ENCODE data around the gene ROR2. TPM values are rescaled to one million over a fixed set of nuclear protein-coding genes. Genes with fewer than 3 reads are reported as not detected.

ROR2 gene
- total RNA-seq, 1 donor from 2014 or later = 7.4 TPM

DNA sequence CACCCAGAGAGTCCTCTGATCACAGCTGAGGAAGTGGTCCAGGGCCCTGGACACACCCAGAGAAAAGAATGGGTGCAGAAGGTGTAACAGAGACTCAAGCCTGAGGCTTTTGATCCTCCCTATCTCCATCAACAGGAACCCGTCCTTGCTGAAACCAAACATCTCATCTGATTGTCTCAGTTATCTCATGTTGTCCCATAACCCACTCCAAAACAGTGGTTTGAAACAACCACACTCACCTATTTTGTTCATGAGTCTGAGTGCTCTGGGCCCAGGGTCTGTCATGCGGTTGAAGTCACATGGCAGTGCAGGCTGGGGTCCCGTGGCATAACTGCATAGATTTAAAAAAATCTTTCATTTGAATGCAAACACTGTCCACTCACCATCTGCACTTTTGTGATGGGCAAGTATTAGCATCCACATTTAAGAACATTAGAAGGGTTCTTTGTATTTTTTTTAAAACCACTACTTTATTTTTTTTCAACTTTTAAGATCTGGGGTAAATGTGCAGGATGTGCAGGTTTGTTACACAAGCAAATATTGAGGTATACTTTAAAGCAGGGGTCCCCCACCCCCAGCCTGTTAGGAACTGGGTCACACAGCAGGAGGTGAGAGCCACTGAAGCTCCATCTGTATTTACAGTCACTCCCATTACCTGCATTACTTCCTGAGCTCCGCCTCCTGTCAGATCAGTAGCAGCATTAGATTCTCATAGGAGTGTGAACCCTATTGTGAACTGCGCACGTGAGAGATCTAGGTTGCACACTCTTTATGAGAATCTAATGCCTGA lies 255.8 kb downstream of the ROR2 start:
- intact Hi-C loops (cut with micrococcal nuclease) = no loop called here

DNA sequence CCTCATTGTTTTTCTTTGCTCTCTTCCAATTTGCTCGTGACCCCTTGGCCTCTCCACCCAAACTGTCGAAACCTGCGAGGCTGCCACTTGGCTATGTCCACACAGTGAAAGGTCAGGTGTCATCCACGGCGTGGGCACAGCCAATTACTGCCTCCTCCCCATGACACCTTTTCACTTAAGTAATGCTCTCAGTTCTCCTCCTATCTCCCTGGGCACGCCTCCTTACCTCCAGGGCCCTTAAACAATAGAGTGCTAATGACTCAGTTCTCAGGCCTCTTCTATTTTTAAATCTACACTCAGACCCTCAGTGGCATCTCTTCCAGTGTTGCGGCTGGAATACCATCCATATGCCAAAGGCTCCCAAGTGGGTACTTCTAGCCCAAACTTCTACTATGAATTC lies 256.8 kb downstream of the ROR2 start:
- intact Hi-C loops (cut with micrococcal nuclease) = no loop called here

DNA sequence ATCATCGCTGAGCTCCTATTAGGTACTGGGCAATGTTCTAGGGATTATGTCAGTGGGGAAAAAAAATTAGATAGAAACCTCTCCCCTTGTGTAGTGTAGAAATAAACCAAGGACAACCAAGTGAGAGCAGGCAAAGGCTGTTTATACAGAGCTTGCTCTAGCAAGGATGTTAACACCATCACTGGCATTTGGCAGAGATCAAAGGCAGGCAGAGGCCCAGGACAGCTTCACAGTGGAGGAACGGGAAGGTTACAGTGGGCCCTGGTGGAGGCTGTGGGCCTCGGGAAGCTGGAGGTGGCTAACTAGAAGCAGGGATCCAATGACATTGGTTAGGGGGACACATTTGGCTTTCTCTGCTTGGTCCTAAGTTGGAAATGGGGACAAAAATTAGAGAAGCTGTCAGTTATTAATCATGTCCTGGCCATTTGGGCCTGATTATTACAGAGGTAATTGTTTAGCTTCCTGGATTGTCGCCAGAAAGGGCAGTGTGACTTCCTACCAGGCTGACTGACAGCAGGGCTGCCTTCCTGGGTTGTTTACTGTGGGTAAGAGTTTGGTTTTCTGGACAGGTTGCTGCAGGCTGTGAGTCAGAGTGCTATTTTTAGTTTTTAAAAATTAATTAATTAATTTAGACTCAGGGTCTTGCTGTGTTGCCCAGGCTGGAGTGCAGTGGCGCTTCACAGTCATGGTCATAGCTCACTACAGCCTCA lies 259.3 kb downstream of the ROR2 start:
- intact Hi-C loops (cut with micrococcal nuclease) = no loop called here

DNA sequence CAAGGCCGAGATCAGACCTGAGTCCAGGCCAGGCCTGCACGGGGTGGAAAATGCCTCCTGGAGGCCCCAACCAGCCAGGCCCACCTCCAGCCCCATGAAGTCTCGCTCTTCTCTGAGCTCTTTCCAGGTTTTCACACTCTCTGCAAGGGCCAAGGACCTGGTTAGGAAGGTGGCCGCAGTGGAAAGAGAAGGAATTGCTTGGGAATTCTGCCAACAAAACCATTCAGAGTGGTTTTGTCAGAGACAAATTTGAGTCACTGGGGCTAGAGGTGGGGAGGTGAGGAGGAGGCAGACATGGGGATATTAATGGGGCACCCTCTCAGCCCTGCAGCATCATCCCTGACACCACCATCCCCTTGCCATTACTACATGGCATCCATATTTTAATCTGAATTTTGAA lies 261.0 kb downstream of the ROR2 start:
- intact Hi-C loops (cut with micrococcal nuclease) = no loop called here

DNA sequence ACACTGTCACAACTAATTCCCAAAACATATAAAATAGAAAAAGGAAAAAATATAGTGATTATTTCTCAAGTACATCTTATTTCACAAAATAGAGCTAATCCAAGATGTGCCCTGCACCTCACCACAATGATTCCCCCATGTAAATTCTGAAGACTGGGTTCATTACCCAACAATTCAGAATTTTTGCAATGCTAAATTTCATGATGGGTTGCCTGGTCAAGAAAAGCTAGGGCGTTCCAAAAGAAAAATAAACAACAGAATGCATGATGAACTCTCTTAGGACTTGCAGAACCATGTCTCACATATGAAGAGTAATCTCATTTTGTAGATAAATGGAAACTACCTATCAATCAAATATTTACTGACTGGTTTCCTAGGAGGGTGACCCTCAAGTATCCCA lies 266.8 kb downstream of the ROR2 start:
- intact Hi-C loops (cut with micrococcal nuclease) = loop anchor here (5.0 kb wide), 1 partner anchor 251 kb away; no protein-coding TSS in a partner anchor

DNA sequence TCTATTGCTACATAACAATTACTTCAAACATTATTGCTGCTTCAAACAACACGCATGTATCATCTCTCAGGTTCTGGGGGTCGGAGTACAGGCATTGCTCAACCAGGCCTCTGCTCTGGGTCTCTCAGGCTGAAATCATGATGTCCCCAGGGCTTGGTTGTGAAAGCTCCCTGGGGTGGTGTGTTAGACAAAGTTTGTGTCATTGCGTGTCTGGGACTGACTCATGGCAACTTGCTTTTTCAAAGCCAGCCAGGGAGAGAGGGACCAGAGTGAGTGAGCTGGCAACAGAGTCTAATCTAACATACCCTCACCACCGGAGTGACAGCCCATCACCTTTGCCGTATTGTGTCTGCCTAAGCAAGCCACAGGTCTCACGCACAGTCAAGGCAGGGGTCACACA lies 267.2 kb downstream of the ROR2 start:
- intact Hi-C loops (cut with micrococcal nuclease) = loop anchor here (5.0 kb wide), 1 partner anchor 251 kb away; no protein-coding TSS in a partner anchor

DNA sequence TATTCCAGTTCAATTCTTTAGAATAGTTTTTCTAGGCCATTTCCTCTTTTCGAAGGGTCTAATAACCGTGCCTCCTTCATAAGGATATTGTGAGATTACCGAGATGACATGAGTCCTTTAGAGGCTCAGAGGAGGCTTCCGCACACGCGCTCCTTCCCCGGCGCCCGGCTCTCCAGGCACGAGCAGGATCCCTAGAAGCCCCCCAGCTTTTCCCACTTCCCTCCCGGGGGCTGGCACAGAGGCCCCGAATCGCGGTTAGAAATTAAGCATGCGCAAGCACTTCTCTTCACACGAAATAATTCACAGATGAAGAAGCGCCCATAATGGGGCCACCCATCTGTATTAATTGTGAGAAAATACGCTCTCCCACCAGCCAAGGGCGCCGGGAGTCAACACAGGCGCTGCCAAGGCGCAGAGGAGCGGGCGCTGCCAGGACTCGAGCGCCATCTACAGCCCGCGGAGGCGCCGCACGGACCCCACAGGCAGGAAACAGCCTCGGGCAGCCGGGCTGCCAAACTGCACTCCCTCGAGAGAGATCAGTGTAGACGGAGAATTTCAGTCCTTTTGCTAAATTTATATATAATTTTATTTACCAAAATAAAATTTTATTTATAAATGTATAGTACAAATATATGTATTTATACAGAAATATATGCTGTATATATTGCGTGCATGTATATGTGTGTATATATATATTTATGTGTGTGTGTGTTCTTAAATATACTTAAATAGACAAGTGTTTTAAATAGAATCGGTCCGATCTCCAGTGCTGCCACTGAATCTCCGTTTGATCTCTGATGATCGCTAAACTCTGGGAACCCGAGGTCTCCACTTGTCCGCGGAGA lies 268.3 kb downstream of the ROR2 start:
- intact Hi-C loops (cut with micrococcal nuclease) = loop anchor here (1.0 to 5.0 kb wide), 3 partner anchors 249 to 766 kb away; no protein-coding TSS in a partner anchor

DNA sequence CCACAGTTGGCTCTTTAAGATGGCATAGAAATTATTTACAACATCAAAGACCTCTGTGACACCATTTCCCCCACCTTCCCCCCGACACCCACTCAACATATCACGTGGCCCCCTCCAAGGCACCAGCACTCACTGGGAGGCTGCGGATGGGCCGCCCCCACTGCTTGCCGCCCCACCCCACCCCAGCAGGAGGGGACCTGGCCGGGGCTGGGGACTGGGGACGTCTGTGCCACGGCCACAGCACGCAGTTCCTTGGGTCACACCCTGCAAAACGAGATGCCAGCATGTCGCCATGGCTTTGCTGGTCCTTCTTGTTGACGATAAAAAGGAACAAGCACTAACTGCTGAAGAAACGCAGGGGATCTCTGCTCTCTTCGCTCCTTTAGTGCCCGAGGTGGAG lies 269.0 kb downstream of the ROR2 start:
- intact Hi-C loops (cut with micrococcal nuclease) = loop anchor here (1.0 to 5.0 kb wide), 3 partner anchors 249 to 766 kb away; no protein-coding TSS in a partner anchor

DNA sequence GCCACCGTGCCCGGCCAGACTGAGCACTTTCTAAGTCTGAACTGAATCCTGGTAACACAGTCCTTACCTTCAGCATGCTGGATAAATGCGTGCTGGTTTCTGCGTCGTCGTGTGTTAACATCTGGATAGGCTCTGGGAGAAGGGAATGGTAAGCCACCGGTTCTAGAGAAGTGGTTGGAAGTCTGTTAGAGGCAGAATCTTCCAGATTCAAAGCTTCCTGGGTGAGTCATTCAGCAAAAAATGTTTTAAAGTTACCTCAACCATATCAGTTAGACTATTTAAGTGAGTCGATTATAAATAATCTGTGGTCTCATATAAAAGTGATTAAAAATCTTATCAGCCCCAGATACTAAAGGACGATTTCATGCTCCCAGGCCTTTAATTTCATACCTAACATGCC lies 269.9 kb downstream of the ROR2 start:
- intact Hi-C loops (cut with micrococcal nuclease) = loop anchor here (5.0 kb wide), 1 partner anchor 248 kb away; no protein-coding TSS in a partner anchor

DNA sequence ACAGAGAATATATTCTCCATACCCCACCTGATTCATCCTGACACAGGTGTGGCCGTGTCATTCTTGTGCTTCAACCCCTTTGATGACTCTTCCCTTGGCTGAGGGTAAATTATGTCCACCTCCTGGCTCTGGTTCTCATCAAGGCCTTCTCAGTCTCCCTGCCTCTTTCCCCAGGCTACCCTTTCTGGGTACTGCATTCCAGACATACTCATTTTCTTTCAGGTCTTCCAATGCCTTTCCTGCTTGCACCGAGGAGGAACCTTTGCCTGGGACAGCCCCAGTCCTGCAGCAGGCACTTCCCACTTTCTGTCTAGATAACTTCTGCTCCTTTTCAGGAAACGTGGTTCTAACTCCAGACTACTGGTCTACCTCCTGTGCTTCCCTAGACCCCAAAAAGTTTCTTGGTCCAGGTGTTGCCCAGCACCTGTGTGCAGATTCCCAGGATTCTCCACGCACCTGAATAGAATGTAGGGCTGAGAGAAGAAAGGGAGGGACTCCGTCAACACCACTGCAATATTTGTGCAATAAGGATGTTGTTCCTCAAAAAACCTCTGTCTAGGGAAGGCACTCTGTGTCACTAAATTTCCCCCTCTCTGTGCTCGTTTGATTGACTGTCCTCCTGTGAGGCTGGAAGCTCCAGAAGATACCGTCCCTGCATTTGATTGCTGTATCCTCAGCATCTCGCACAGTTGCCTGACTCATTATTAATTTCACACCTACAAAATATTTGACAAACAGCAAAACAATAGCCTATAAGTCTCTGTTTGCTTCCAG lies 271.0 kb downstream of the ROR2 start:
- intact Hi-C loops (cut with micrococcal nuclease) = no loop called here

DNA sequence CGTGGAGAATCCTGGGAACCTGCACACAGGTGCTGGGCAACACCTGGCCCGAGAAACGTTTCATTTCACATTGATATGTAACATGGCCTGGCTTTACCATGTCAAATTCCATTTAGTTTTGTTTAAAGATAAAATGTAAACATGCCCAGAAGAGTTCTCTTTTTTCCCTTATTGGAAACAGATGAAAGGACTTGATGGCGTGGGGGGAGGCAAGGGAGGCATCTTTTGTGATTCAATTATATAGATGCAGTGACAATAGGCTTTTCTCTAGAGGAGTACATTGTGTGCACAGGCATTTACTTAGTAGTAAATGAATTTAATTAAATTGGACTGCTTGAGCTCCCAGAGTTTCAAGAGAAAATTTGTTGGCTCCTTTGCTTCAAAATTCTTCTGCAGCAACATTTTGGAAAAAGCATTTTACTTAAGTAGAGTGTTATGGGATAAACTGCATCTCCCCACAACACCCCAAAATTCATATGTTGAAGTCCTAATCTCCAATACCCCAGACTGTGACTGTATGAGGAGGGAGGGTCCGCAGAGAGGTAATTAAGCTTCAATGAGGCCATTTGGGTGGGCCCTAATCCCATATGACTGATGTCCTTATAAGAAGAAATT lies 272.1 kb downstream of the ROR2 start:
- intact Hi-C loops (cut with micrococcal nuclease) = no loop called here

DNA sequence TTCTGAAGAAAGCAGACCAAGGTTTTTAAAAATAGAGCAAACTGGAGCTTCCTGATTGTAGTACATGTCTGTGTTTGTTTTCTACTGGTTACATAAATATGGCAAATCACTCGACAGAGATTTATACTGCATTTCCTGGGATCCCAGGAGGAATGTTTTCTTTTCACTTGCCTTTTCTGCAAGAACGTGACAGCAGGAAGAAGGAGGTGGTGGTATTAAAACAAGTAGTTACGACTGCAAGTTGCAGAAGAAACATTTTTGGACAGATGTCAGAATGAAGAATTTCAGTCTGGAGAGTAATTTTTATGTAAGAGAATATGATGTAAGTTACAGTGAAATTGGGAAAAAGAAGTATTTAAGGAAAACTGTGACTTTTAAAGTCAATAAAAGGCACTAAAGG lies 272.7 kb downstream of the ROR2 start:
- intact Hi-C loops (cut with micrococcal nuclease) = no loop called here

DNA sequence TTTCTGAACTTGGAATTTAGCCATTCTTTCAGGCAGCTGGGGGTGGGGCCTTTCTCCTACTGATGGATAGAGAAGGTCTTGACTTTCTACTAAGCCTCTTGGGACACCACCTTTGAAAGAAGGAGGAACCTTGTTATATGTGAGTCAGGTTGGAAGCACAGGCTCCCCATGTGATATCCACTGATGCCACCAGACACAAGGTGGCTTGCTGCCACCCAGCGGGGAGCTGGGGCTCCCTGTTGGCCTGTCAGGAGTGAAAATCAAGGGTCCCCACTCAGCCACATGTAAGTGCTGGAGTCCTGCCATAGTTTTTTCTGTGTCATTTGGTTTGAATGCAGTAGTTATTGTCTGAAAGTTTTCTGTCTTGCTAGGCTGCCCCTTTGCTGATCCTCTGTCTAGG lies 274.0 kb downstream of the ROR2 start:
- intact Hi-C loops (cut with micrococcal nuclease) = no loop called here

DNA sequence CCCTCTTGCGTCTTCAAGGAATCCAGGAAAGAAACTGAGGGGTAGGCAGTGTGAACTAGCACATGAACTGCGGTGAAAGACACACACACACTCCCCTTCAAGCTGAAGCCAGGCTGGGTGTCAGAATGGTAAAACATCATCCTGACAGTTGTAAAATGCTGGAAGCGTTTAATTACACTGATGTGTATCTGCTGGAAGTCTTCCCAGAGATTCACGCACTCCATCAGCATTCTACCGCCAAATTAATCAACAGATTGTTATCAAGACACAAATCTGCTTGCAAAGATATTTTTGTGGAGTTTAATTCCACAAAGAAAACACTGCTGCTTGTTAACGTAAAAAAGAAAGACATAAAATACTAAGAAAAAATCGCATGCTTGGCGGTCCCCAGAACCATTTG lies 285.4 kb downstream of the ROR2 start:
- intact Hi-C loops (cut with micrococcal nuclease) = no loop called here

DNA sequence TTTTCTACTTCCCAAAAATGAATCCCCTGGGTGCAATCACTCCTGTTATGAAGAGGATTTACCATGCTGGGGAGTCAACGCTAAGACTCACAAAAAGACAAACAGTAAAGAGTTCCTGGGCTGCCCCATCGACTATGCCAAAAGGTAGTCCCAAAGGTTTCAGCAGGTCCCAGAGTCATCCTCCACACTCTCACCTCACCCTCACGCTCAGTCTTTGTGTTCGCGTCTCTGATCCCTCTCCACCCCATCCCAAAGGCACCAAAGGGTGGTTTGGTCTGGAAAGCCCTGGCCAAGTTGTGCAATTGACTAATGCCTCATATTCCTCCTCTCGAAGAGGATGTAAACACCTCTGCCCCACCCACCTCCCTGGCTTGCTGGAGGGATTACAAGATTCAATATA lies 286.2 kb downstream of the ROR2 start:
- intact Hi-C loops (cut with micrococcal nuclease) = no loop called here

DNA sequence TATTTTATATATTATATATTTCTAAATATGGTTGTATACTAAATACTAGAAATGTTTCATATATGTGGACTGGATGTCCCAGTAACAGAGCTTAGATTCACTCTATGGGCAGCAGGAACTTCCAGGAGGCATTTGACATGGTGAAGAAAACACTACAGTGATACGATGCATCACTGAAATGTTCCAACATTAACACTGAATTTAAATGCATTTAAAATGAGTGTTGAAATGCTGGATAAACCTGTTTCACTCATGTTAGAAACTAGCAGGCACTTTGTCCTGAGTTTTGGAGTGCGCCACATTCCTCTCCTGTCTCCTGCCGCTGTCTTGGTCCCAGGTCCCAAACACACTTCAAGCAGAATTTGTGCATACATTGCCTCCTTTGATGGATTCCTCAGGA lies 288.6 kb downstream of the ROR2 start:
- intact Hi-C loops (cut with micrococcal nuclease) = no loop called here

DNA sequence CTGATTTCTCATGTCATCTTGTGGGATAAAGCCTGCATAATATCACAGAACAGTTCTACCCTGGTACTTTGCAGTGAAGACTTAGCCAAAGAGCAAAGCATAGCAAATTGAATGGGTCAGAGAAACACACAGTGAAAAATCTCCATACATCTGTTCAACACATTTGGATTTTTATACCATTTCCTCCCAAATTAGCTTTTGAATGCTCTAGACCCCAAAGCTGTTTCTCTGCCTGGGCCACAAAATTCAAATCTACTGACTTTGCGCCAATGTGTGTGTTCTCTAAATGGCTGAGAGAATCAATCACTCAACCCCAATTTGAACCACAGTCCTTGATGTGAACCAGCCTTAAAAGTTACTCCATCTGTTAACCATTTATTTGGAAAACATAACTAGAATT lies 289.5 kb downstream of the ROR2 start:
- intact Hi-C loops (cut with micrococcal nuclease) = no loop called here

DNA sequence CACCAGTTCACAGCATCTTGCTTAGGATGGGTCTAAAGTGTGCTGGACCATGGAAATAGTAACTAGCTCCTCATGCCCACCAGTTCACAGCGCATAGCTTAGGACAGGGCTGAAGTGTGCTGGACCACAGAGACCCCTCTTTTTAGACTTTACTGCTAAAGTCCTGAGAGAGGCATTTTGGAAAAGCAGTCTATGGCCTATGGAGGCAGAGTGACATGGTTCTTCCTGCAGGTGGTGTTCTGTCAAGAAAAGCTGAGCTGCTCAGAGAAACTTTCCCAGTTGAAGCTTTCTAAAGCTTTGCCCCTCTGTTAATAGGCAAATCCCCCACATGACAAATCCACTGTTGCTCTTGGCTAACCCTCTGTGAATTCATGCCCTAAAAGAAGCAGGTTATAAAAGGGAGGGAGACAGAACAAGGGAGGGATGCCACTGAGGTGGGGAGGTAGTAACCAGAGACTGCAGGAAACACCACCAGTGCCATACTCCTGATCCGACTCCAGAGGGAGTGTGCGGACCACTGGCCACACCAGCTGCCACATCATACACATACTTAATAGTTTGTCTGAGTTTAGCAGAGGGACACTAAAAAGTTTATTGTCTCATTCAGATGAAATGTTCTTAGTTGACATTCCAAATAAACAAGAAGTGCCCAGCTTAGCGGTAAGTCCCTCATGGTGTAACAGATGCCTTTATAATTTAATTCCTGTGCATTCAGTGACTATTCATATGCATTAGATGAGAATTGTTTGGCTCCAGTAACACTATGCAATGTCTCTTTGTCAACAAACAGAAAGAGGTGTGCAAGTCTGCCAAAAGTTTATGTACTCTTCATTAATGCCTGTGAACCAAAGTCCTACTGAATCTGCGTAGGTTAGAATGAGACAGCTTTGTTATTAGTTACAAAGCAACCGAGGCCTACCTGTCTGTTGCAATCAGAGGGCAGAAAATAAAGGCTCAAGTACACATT lies 290.2 kb downstream of the ROR2 start:
- intact Hi-C loops (cut with micrococcal nuclease) = no loop called here

DNA sequence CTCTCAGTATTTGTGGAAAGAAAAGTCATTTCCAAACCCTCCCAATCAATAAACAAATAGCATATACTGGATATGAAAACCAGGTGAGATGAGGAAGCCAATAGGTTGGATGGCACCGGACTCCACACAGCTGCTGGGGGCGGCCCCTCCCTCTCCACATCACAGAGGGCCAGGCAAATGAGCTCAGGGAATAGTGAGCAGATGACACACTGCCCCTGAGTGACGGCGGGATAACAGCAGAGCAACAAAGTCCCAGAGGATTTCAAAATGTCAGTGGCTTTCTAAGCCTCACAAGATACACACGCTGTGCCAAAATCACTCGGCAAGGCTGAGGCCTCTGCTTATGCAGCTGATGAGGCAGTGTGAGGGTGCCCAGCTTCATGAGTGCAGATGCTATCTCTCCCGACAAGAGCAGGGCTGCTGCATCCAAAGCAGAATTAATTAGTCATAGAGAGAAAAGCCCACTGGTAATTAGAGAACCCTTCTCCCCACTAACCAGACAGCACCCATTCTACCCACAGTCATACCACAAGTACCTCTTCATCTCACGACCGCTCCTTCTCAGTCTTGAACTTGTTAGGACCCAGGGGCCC lies 291.4 kb downstream of the ROR2 start:
- intact Hi-C loops (cut with micrococcal nuclease) = no loop called here

Data from T-helper 1 cell treated with Interleukin-12 subunit alpha and Interleukin-12 subunit beta and Interleukin-4 antibody, amounts not matched to agents 30 ng/mL and 1 ng/mL, for 36 hours (primary cell).